A673 (cell line): Measurements from ENCODE around the gene TTC28. TPM values are rescaled to one million over a fixed set of nuclear protein-coding genes. Genes with fewer than 3 reads are reported as not detected.
A peak's percentile ranks its signal among the peaks of the same experiment; 100 is the strongest.

ENCODE experiments used
- BruUV-seq: library from RNA; stranded (reverse); fragments of 400-500 nt; replicated peaks from 2 replicates; lab custom pipeline; 2021; lab: Mats Ljungman, UMichigan
- CTCF ChIA-PET: fragments of 300-600 bp; sonication (Branson Sonifier 250); formaldehyde crosslinking; loops from one replicate; lab custom pipeline; 2022; ENCODE audit warnings: antibody characterized with exemption; lab: Charles Lee
- POLR2A ChIA-PET: fragments of 300-600 bp; sonication (Branson Sonifier 250); formaldehyde crosslinking; loops from one replicate; lab custom pipeline; 2022; ENCODE audit warnings: antibody characterized with exemption; ENCODE audit not compliant: low non-redundant PET; lab: Charles Lee
- DNase-seq: peaks from one replicate; pipeline ENCODE4 v3.0.0-alpha.2; 2015; ENCODE audit warnings: low spot score
- H3K27ac ChIP-seq: fragments of 200-600 bp; sonication (generic); 2 replicates; pipeline ENCODE4 v1.5.1; 2016; ENCODE audit warnings: mixed run types, low read depth, mild to moderate bottlenecking, mixed read lengths, antibody characterized with exemption, low read length; ENCODE audit not compliant: poor library complexity, severe bottlenecking
- H3K27me3 ChIP-seq: fragments of 200-600 bp; sonication (generic); replicated peaks from 2 replicates; pipeline ENCODE4 v1.6.1; 2017; ENCODE audit warnings: mixed run types, low read depth, mild to moderate bottlenecking, mixed read lengths, antibody characterized with exemption, low read length; ENCODE audit not compliant: insufficient read depth, poor library complexity
- H3K36me3 ChIP-seq: fragments of 200-600 bp; sonication (generic); 2 replicates; pipeline ENCODE4 v1.6.1; 2016; ENCODE audit warnings: mixed run types, mild to moderate bottlenecking, mixed read lengths, antibody characterized with exemption, low read length; ENCODE audit not compliant: insufficient read depth, poor library complexity, severe bottlenecking
- H3K4me1 ChIP-seq: fragments of 200-600 bp; sonication (generic); 2 replicates; pipeline ENCODE4 v1.6.1; 2017; ENCODE audit warnings: mixed run types, mild to moderate bottlenecking, mixed read lengths, antibody characterized with exemption, low read length; ENCODE audit not compliant: insufficient read depth, poor library complexity, severe bottlenecking
- H3K4me3 ChIP-seq: fragments of 200-600 bp; sonication (generic); 2 replicates; pipeline ENCODE4 v1.5.1; 2016; ENCODE audit warnings: low read depth, mixed run types, mild to moderate bottlenecking, mixed read lengths, low read length; ENCODE audit not compliant: poor library complexity, severe bottlenecking
- H3K9me3 ChIP-seq: fragments of 200-600 bp; sonication (generic); 2 replicates; pipeline ENCODE4 v1.6.1; 2016; ENCODE audit warnings: mixed run types, low read depth, mild to moderate bottlenecking, mixed read lengths, antibody characterized with exemption, low read length; ENCODE audit not compliant: poor library complexity, severe bottlenecking
- CTCF ChIP-seq: fragments of 300-800, 200-600 bp; sonication (generic); conservative IDR thresholded peaks from 2 replicates; pipeline ENCODE4 v1.5.1; 2017; ENCODE audit warnings: low read depth, mild to moderate bottlenecking, antibody characterized with exemption, low read length, moderate library complexity, mixed read lengths
- EZH2 ChIP-seq: fragments of 200-600 bp; sonication (generic); IDR thresholded peaks from 2 replicates; pipeline ENCODE4 v1.6.1; 2017; ENCODE audit warnings: borderline replicate concordance, low read depth, mild to moderate bottlenecking, mixed read lengths, antibody characterized with exemption, low read length; ENCODE audit not compliant: poor library complexity, severe bottlenecking
- intact Hi-C: fragments of 100-400 bp; cut with micrococcal nuclease; formaldehyde crosslinking; loops from one replicate; pipeline ENCODE4 v1.10.0; 2022; ENCODE audit not compliant: unreplicated experiment
- total RNA-seq: library from RNA; stranded (reverse); gene quantifications from 2 replicates; pipeline ENCODE4 v1.2.3, GENCODE V29; 2021

Gene TTC28
- total RNA-seq, 1 experiment from 2014 or later = 48.7 TPM

DNA sequence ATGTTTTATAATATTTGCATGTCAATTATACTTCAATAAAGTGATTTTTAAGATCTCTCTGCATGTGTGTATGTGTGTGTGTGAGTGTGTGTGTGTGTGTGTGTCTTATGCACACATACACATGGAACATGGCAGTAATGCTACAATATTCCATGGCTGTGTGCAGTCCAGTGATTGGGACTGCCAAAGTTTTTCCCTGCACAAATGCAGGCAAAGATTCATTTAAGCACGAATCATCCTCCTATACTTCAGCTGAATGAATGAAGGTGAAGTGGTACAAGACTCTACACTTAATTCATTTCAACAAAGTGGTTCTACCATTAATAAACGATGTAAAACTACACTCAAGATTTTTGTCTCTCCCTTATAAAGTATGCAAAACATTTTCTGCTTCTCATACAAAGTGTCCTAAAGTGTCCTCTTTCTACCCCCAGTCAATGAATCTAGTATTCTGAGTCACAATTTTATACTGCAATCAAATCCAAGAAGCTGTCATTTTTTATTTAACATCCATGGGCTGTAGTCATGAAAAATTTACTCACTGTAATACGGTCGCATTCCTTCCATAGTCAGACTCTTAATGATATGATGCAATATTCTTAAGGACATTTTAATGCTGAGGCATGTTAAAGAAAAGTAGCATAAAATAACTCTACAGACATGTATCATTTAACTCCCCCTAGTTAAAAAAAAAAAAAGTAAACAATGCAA lies 132.4 kb downstream of the TTC28 start:
- intact Hi-C loops = no loop called here
- no TSS peak for BruUV-seq
- H3K27ac ChIP-seq = peak overlapping the region; percentile 43
- no peaks in the 10 kb centered on the region for H3K36me3 ChIP-seq
- ChIA-PET CTCF (no interaction called here), POLR2A (no interaction called here)
- peak; percentile 33 for DNase-seq
- peaks cover 10% of the 10 kb centered on the region for H3K4me1 ChIP-seq
- no peak overlapping the region for H3K4me3 ChIP-seq
- H3K9me3 ChIP-seq = peaks cover 9% of the 10 kb centered on the region
- TF ChIP-seq EZH2 = no peak
- TF ChIP-seq CTCF = no peak
- H3K27me3 ChIP-seq = no peaks in the 10 kb centered on the region

GRCh38 chr22:28544431-28544868 lies 135.2 kb downstream of the TTC28 start:
- H3K4me3 ChIP-seq = no peak overlapping the region
- peaks cover 9% of the 10 kb centered on the region for H3K9me3 ChIP-seq
- H3K27me3 ChIP-seq = no peaks in the 10 kb centered on the region
- ChIA-PET POLR2A (no interaction called here), CTCF (no interaction called here)
- intact Hi-C loops = no loop called here
- H3K4me1 ChIP-seq = peaks cover 10% of the 10 kb centered on the region
- TF ChIP-seq EZH2 (no peak), CTCF (no peak)
- BruUV-seq = no TSS peak
- DNase-seq = no peak
- H3K36me3 ChIP-seq = no peaks in the 10 kb centered on the region
- H3K27ac ChIP-seq = no peak overlapping the region

- H3K27ac ChIP-seq = no peak overlapping the region
- TF ChIP-seq CTCF (no peak), EZH2 (no peak)
- no peaks in the 10 kb centered on the region for H3K36me3 ChIP-seq
- ChIA-PET CTCF (no interaction called here), POLR2A (no interaction called here)
- DNase-seq = no peak
- peaks cover 10% of the 10 kb centered on the region for H3K4me1 ChIP-seq
- no peaks in the 10 kb centered on the region for H3K27me3 ChIP-seq
- no TSS peak for BruUV-seq
- H3K4me3 ChIP-seq = no peak overlapping the region
- intact Hi-C loops = no loop called here
- peaks cover 9% of the 10 kb centered on the region for H3K9me3 ChIP-seq
These were observed 136.5 kb downstream of the TTC28 start for GRCh38 chr22:28542980-28543621.
